Activated CD4-positive, alpha-beta T cell treated with anti-CD3 and anti-CD28 coated beads, Interleukin-2, Interleukin-4, amounts not matched to agents 100 ng/mL and 50 ng/mL, durations not matched to agents 16 hours and 8 hours (primary cell): Measurements from ENCODE around the gene NKX1-2.
"Not testable (repeated sequence)": the region's sequence is repeated elsewhere in the genome, so short reads cannot be mapped to it uniquely, and the experiment has no call there.

Experiments
- DNase-seq: peaks from one replicate; pipeline ENCODE4 v3.0.0-alpha.2; 2020; ENCODE audit warnings: low spot score

Gene NKX1-2

DNA sequence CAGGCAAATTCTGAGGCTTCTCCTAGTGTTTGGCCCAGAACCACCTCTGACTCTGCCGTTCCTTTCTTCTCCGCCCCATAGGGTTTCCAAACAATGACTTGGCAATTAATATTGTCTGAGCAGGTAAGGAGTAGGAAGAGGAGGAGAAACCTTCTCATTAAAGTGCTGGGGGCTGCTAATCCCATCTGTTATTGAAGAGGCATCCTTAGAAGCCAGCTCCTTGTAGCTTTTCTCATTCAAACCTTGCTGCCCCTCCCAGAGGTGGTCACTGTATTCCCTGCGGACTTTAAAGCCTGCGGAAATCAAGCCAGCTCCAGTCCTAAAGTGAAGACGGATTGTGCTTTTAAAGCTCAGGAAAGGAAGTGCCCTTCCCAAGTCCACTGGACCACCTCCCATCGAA, 1.4 kb upstream of the NKX1-2 start:
- DNase-seq = no peak

DNA sequence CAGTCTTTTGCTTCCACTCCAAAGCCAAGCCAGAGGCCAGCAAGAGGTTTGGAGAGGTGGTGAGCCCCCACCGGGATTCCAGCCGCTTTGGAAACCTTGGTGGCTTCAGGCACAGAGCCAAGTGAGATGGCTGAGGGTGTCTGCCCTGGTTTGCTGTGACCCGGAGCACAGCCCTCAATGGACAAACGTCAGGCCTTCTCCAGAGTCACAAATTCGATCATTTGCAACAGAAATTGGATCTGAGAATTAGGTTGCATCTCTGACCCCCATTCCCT, 885 bp upstream of the NKX1-2 start:
- DNase-seq = no peak

DNA sequence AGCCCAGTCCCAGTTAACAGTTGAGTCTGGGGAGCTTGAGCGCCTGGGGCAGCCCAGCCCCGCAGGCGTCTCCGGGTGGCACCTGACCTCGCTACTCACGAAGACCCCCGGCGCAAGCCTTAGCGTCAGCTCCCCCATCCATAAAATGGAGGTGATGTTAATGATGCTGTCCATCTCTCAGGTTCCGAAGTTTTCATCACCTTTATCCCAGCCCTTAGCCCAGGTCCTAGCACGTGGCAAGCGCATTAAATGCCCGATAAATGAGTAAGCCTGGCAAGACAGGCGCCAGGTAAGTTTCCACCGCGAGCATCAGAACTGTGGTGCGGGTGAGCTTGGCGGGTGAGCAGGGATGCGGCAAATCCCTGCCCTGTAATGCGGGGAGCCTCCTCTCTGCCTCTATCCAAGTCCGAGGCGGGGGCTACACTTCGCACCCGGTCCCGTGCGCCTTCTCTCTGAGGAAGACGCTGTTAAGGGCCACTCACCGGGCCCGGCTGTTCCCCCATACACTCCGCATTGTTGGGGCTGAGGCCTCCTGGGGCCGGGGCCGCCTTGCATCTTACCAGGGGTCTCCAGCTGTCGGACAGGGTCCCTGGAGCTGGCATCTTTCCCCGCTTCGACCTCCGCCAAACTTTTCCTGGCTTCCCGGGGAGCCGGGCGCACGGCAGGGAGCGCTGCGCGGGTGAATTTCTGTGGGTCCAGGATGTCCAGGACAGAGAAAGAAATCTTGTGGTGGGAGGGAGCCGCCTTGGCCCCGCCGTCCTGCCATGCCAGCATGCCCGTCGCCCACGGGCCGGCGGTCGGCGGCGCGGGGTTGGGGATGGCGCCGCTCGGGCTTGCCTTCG, 444 bp downstream of the NKX1-2 start:
- no peak for DNase-seq

DNA sequence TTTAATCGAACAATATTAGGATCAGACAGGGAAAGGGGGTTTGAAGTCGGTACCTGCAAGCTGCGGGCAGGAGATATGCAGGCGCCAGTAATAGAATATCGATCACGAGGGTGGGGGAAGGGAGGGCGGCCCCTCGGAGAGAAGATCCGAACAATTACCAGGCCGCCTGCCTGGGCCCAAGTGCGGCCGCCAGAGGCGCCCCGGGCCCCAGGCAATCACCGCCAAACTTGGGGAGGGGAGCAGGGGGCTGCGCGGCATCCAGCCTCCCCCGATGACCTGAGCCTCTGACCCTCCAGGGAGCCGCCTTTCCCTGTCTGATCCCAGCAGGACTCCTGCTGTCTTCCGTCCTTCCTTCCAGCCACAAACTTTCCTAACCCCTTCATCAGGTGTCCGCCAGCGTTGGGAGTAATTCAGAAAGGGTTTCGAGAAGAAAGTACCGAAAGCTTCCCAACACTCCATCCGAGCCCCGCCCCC, 1.1 kb downstream of the NKX1-2 start:
- DNase-seq = no peak

DNA sequence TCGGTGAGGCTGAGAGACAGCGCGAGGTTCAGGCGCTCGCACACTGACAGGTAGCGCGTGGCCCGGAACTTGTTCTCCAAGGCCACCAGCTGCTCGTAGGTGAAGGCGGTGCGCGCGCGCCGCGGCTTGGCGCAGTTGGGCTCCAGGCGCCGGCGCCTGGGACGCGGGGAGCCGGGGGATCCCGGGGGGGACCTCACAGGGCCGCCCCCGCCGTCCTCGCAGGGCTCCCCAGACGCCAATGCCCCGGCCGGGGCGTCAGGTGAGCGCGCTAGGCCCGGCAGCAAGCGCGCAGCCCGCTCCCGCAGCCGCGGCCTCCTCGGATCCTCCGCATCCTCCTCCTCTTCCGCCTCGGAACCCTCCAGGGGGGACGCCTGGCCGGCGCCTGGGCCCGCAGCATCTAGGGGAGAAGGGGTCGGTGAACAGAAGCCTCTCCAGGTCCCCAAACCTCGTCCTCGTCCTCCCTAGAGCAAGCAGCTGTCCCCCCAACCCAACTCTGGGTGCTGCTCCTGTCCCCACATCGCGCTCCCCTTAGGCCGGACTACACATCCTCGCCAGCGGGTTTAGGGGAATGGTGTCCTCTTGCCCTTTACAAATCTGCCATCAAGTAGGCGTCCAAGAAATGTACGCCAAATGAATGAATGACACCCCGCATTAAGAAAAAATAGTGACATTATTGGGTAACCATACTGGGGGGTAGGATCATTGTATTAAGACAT, 1.9 kb downstream of the NKX1-2 start:
- DNase-seq = no peak

DNA sequence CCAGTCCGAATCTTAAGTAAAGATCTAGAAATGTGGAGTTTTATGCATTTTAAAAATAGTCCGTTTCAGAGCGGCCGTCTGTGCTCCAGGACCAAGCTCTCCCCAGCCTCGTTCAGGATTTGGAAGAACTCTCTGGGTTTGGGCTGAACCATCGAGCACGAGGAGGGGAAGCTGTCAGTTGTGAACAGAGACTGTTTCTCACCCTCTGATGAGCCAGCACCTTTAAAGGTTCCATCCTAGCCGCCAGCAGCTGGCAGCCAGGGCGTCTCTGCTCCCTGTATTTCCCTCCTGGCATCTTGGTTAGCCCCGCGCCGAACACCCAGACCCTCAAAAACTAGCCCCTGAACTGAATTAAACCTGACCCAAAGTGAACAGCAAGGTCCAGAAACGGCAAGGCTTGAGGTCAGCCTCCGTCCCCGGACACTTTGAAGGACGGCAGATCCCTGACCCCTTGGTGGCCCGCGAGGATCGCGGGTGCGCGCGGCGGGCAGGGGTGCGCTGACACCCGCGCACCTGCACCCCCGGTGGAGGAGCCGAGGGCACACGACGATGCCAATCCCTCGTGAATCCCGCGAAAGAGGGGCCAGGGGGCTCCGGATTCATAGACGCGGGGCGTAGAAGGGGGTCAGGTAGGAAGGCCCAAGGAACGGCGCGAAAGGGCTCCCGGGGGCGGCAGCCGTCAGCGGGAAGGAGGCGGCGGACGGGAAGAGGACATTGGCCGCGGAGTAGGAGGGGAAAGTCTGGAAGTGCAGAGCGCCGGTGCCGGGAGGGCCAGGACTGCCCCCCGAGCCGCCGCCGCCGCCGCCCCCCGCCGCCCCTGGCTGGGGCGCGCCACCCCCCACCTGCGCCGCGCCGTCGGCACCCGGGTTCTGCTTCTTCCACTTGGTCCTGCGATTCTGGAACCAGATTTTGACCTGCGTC, 2.7 kb downstream of the NKX1-2 start:
- no peak for DNase-seq

DNA sequence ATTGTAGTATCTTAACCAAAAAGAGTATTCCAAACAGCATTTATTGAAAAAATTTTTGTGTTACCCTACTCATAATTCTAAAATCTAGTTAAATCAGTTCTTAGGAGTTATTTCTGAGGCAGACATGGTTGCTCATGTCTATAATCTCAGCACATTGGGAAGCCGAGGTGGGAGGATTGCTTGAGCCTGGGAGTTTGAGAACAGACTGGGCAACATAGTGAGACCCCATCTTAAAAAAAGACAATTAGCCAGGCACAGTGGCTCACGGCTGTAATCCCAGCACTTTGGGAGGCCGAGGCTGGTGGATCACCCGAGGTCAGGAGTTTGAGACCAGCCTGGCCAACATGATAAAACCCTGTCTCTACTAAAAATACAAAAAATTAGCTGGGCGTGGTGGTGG, 8.1 kb downstream of the NKX1-2 start:
- DNase-seq = not testable (repeated sequence)

DNA sequence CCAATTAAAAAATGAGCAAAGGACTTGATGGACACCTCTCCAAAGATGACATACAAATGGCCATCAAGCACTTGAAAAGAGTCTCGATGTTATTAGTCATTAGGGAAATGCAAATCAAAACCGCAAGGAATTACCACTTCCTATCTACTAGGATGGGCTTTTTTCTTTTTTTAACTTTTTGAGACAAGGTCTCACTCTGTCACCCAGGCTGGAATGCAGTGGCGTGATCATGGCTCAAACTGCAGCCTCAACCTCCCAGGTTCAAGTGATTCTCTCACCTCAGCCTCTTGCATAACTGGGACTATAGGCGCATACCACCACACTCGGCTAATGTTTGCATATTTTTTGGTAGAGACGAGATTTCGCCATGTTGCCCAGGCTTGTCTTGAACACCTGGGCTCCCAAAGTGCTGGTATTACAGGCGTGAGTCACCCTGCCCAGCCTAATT, 13.6 kb downstream of the NKX1-2 start:
- no peak for DNase-seq

DNA sequence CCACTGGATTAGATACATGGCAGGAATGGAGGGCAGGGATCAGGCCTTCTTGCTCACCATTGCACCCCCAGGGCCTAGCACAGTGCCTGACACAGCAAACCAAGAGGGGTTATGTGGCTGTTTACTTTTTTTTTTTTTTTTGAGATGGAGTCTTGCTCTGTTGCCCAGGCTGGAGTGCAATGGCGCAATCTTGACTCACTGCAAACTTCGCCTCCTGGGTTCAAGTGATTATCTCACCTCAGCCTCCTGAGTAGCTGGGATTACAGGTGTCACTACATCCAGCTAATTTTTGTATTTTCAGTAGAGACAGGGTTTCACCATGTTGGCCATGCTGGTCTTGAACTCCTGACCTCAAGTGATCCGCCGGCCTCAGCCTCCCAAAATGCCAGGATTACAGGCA, 14.2 kb downstream of the NKX1-2 start:
- not testable (repeated sequence) for DNase-seq

DNA sequence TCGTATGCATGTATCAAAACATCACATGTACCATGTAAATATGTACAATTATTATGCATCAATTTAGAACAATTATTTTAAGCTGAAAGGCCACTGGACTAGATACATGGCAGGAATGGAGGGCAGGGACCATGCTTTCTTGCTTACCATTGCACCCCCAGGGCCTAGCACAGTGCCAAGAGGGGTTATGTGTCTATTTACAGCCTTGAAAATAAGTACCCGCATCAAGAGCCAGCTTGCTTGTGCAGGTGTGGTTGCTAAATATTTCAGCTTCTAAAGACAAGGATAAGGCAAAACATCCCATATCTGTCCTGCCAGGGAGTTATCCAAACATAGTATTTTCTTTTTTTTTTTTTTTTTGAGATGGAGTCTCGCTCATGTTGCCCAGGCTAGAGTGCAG, 16.4 kb downstream of the NKX1-2 start:
- DNase-seq = no peak

DNA sequence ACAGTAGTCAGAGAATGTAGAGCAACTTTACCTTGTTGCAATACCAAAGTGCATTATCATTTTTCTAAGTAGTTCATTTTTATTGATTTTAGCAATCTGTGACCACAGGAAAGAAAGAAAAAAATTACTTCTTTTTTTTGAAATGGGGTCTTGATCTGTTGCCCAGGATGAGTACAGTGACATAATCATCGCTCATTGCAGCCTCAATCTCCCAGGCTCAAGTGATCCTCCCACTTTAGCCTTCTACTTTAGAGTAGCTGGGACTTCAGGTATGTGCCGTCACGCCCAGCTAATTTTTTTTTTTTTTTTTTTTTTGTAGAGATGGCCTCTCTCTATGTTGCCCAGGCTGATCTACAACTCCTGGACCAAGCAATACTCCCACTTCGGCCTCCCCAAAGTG, 19.8 kb downstream of the NKX1-2 start:
- no peak for DNase-seq

DNA sequence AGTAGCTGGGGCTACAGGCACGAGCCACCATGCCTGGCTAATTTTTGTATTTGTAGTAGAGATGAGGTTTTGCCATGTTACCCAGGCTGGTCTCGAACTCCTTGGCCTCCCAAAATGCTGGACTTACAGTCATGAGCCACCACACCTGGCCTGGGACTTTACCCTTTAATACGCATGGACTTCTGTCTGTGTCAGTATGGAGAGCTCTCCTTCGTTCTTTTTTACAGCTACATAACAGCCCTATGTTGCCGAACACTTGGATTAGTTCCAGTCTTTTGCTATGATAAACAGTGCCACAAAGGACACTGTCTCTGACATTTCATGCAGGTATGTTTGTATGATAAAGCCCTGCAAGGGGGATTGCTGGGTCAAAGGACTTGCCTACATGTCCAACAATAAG, 20.3 kb downstream of the NKX1-2 start:
- no peak for DNase-seq

DNA sequence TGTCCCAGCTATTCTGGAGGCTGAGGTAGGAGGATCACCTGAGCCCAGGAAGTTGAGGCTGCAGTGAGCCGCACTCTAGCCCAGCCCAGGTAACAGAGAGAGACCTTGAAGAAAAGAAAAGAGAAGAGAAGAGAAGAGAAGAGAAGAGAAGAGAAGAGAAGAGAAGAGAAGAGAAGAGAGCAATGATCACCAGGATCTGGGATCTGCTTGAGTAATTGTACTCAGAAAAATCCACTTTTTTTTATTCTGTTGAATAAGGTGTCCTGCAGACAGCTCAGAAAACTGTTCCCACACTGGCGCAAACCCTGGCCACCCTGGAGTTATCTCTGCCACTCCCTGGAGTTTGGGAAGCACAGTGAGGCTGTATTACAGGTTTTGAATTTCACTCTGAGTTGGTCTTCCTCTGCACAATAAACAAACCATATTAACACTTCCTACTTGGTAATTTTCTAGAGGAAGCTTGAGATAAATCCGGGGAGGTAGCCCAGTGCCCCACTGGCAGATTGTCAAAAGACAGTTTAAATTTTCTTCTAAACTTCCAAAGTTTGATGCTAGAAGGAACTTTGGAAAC, 21.5 kb downstream of the NKX1-2 start:
- DNase-seq = no peak

DNA sequence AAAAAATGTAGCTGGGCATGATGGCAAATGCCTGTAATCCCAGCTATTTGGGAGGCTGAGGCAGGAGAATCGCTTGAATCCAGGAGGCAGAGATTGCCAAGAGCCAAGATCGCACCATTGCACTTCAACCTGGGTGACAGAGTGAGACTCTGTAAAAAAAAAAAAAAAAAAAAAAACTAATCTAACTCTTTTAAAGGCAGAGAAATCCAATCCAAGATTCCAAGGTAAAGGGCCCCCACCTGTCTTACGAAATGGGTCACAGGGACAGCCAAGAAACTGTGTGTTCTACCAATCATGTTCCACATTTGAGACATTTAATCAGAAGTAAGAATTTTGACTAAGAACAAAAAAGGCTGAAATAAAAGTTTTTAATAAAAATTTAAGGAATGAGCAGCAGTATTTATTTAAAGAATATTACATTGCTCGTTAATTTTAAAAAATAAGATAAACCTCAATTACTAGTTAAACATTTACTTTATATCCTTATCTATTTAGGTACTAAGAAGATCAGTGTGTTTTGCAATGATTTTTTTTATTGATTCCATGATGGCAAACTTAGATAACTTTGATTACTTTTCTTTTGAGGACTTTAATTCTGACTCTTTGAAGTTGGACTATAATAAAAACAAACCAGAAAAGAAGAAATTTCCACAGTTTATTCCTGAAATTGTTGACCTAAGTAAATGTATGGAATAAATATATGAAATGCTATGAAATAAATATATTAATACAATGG, 24.4 kb downstream of the NKX1-2 start:
- no peak for DNase-seq

DNA sequence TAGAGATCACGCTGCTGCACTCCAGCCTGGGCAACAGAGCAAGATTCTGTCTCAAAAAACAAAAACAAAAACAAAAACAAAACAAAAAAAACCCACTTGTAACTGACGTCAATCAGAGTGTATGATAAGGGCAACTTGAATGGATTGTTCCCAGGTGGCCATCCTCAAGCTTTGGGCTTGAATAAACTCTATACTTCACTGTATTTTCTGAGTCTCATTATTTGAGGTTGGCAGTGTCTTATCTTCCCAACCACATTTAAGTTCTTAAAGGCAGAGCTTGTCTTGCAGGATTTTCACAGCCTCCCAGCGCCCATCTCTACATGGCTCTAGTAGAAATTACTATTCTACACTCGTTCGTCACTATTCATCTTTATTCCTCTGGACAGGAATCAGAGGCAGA, 26.0 kb downstream of the NKX1-2 start:
- no peak for DNase-seq

DNA sequence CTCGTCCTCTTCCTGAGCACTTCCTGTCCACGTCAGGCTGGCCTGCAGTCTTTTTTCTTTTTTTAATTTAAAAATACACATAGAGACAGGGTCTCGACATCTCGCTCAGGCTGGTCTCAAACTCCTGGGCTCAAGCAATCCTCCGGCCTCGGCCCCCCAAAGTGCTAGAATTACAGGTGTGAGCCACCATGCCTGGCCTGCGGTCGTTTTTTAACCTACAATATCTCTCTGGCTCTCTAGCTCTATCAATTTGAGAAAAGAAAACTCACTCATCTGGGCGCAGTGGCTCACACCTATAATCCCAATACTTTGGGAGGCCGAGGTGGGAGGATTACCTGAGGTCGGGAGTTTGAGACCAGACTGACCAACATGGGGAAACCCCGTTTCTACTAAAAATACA, 27.1 kb downstream of the NKX1-2 start:
- DNase-seq = no peak

DNA sequence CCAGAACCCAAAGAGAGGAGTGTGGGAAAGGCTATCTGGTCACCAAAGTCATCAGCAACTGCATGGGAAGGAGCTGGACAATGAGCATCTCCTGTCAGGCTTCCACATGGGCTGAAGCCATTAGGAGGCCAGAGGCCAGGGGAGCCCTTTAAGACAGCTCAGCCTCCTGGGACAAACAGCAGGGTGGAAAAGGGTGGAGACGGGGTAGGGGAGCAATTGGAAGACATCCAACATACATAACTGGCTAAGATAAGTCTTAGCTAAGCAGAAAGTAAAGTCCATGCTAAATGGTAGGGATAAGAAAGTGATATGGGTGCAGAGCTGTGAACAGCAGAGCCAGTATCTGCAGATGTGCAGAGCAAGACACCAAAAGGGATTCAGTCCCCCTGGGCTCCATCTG, 29.6 kb downstream of the NKX1-2 start:
- DNase-seq = no peak

DNA sequence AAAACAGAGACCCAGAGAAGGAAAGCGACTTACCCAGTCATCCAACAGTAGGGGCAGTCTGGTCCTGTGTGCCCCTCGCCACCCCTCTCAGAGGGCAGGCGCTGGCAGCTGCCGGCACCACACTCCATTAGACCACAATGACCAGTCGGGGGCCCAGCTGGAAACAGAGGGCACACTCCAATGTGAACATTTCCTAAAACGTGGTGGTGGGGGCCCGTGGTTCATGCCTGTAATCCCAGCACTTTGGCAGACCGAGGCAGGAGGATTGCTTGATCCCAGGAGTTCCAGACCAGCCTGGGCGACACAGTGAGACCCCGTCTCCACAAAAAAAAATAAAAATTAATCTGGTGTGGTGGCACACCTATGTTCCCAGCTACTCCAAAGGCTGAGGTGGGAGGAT, 30.2 kb downstream of the NKX1-2 start:
- DNase-seq = no peak

DNA sequence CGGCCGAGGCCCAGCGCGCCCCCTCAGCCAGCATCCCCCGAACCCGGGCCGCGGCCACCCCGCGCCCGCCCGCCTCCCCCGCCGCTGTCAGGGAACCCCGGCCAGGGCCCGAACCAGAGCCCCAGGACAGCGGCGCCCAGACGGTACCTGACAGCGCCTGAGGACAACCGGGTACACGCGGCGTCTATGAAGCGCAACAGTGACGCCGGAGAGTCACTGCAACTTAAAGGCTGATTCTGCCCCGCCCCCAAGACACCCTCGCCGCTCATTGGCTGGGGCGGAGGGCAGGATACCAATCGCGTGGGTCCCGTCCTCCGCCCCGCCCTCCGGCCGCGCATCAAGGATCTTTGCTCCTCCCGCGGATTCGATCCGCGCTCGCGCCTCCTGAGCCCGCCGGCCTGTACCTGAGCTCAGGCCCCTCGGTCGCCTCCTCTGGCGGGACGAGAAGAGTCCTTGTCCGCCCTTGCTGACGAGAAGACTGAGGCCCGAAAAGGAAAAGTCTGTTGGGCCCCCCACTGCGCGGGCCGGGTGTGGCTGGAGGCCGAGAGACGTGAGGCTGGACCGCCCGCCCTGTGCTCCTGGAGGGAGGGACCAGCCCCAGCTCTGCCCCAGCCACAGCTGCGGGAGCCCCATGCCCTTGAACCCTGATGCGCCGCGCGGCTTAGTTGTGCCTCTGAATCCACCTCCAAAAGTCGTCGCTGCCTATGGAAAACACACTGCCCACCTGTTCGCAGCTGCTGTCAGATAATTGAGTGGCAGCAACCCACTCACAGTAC, 30.9 kb downstream of the NKX1-2 start, which contains the start of gene OAT:
TSS of gene OAT (minus strand) at position 198 of the 776 bp plus-strand sequence. CDS start 6,752 bp downstream, outside the sequence.
- DNase-seq = peak; percentile 95

DNA sequence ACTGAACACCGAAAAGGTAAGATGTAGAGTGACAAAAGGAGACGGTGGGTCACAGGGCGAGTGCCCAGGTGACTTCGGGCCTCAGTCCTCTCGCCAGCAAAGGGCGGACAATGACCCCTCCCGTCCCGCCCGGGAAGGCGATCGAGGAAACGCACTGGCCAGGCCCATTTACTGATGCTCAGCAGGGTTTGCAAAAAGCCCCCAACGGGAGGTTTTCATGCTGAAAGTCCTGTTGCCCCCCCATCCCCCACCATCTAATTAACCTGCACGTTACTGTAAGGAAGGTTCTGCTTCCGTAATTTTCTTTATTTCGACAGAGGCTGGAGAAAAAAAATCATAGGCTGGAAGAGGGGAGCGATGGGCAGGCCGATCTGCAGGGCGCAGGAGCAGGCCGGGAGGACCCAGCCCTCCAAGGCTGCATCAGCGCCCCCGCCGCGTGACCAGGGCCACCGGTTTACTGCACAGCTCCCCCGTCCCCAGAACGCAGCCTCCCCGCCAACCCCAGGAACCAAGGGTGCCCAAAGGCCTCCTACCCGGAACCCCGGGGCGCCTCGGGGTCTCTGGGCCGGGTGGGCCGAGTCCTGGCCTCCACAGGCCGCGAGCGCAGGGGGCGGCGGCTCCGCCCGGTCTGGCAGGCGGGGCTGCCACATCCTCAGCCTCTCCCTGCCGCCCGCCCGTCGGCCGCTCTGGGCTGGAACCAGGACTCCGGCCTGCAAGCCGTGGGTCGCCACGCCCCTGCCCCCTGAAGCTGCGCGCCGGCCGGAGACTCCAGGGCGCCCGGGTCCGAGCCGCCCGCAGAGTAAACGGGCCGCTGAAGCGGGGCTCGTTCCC, 31.7 kb downstream of the NKX1-2 start:
- peak; percentile 40 for DNase-seq
